Measurements from ENCODE around the gene ZC3H14.

DNA sequence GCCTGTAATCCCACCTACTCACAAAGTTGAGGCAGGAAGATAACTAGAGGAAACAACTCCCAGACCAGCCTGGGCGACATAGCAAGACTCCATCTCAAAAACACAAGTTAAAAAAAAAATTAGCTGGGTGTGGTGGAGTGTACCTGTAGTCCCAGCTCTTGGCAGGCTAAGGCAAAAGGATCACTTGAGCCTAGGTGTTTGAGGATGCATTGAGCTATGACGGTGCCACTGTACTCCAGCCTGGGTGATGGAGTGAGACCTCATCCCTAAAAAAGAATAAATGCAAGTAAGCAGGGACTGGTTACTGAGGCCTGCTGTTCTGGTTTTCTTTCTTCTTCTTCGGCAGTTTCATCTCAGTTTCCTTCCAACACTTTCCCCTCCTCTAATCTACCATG lies 15.5 kb upstream of the ZC3H14 start:
- TF ChIP-seq, protein P1, sequence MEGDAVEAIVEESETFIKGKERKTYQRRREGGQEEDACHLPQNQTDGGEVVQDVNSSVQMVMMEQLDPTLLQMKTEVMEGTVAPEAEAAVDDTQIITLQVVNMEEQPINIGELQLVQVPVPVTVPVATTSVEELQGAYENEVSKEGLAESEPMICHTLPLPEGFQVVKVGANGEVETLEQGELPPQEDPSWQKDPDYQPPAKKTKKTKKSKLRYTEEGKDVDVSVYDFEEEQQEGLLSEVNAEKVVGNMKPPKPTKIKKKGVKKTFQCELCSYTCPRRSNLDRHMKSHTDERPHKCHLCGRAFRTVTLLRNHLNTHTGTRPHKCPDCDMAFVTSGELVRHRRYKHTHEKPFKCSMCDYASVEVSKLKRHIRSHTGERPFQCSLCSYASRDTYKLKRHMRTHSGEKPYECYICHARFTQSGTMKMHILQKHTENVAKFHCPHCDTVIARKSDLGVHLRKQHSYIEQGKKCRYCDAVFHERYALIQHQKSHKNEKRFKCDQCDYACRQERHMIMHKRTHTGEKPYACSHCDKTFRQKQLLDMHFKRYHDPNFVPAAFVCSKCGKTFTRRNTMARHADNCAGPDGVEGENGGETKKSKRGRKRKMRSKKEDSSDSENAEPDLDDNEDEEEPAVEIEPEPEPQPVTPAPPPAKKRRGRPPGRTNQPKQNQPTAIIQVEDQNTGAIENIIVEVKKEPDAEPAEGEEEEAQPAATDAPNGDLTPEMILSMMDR (IDR thresholded peaks at IDR 0.05), result no peak
- TF ChIP-seq POLR2A (IDR thresholded peaks at IDR 0.05), result no peak

Data from heart left ventricle (tissue), 13 donors.